HG03066 (cell line): Measurements from ENCODE around the gene CELF2.

Source experiments
- ATAC-seq: cut with Tn5 transposase; IDR thresholded peaks from one replicate; pipeline ENCODE4 v1.9.1; 2021; ENCODE audit warnings: low read depth; ENCODE audit not compliant: unreplicated experiment

Gene CELF2

GRCh38 chr10:11261687-11262493 lies 244.2 kb downstream of the CELF2 start:
- ATAC-seq, result no peak

DNA sequence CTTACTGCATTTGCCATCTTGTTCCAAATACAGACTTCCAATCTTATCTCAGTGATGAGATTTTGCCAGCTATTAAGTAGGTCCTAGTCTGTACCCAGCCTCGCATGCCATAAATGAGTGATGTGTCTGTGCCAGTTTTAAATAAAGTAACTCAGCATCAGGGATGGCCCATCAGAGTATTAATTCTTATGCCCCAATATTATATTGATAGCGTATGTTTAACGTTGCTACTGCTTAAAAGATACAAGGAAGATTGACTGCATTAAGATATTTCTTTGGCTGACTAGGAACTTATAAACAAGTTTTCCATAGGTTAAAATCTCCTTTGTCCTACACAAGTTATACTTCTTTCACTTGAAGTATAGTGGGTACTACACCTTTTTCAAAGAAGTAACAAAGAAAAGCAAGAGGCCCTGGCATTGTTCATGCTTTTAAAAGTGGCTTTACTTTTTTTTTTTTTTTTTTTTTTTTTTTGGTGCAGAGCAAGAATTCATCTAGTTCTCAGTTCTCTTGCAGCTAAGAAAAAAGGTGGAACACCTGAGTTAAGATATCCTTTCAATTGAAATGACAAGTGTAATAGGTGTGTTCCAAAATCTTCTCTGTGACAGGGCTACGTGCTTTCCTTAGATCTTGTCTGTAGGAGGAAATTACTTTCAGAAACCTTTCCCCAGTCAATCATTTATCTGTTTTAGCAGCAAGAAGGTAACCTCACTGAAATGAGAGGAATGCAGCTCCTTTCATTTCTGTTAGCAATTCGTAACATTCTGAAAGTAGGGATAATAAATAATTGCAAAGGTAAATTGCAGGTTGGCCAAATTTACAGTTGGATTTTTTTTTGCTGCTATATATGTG lies 245.0 kb downstream of the CELF2 start:
- no peak for ATAC-seq

GRCh38 chr10:11263767-11264166 lies 246.1 kb downstream of the CELF2 start:
- no peak for ATAC-seq

- ATAC-seq, result no peak
Observed at GRCh38 chr10:11264296-11265048, 246.8 kb downstream of the CELF2 start.

DNA sequence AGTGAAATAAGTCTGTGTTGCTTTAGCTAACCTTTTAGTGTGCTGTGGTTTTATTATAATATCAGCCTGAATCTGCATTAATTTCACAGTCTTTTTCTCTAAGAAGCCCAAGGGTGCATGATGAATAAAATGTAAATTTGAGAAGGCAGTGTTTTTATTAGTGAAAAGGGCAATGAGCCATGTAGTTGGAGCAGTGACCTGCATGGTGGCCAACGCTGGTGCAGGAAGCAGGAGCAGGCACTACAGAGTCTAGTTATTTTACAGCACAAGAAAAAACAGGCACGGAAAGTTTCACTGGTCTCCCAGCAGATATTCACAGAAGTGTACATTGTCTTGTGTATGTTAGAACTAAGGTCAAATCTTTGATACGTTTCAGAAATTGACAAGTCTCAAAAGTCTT lies 247.8 kb downstream of the CELF2 start:
- no peak for ATAC-seq

DNA sequence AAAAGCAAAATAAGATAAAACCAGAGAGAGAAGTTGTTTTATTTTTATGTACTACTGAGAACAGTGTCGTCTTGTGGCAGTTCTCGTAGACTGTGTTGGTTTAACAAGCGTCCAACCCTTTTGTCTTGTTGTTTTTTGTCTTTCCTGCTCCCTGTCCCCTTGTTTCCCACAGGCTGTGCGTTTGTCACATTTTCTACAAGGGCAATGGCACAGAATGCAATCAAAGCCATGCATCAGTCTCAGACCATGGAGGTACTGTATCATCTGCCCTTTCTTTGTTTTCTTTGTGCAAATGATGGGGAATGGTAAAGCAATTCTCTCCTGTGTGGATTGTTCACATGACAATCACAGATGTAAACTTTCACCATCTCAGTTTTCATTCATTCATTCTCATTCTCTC lies 248.8 kb downstream of the CELF2 start:
- no peak for ATAC-seq

DNA sequence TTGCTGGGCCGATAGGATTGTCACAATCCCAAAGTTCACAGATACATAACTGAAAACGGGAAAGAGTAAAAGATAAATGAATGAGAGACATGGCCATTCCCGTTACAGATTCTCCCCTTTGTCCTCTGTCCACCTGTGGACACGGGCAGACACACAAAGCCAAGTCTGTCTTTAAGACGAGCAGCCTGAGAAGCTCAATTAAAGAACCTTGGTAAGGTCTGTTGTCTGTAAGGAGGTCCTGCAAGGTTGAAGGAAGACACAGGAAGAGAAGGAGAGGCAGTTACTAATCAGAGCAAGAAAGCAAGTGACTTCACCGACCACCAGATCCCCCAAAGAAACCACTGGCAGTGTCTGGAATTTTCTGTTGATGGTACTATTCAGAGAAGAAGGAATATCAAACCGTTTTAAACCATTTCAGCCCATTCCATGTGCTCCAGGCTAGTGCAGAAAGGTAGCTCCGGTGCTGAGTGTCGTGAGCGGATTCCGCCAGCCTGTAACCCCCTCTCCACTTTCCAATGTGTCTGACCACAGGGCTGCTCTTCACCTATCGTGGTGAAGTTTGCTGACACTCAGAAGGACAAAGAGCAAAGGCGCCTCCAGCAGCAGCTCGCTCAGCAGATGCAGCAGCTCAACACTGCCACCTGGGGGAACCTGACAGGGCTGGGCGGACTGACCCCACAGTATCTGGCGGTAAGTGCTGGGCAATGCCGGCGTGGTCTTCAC lies 252.6 kb downstream of the CELF2 start:
- ATAC-seq, result no peak

GRCh38 chr10:11270858-11271179 lies 253.1 kb downstream of the CELF2 start:
- ATAC-seq, result no peak

- ATAC-seq, result peak; percentile 63
Observed at GRCh38 chr10:11272915-11273389, 255.3 kb downstream of the CELF2 start.

DNA sequence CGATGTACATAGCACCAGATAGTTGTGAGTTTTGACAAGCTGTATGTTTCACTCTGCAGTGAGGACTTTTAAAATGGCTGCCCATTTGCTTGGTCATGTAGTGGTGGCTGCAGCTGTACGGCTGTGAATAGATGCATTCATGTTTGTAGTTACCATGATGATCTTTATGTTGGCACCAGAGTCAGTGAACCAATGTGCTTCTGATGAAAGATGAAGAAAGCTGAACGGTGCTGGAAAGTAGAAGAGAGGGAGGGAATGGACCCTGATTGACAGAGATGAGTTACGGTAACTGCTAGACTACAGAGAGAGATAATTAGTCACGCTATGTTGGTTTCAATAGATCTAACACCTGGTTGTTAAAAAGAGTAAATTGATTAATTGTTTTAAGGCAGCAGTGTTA lies 256.8 kb downstream of the CELF2 start:
- no peak for ATAC-seq

GRCh38 chr10:11275651-11276050 lies 258.0 kb downstream of the CELF2 start:
- no peak for ATAC-seq

DNA sequence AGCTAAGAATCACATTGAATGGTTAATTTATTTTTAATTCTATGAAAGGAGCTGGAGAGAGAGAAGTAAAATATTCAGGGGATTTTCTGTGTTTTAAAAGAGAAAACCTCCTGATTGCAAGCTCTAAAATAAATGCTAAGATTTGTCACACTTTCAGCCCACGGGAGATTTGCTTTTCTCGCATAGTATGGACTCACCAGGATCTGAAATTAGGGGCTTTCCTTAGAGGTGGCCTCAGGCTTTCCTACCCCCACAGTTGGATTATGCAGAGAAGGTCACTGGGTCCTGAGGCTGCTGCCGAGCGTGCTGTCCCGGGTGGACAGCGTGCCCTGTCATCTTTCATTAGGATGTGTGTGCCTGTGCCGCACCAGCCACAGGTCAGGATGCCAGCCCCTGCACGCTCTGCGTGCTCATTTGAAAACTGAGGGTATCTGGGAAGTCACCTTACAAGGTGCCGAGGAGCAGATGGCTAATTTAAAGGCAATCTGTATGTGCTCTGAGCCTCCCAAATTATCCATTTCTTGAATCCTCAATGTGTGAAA lies 258.8 kb downstream of the CELF2 start:
- no peak for ATAC-seq

- no peak for ATAC-seq
Observed at GRCh38 chr10:11279314-11279713, 261.6 kb downstream of the CELF2 start.

DNA sequence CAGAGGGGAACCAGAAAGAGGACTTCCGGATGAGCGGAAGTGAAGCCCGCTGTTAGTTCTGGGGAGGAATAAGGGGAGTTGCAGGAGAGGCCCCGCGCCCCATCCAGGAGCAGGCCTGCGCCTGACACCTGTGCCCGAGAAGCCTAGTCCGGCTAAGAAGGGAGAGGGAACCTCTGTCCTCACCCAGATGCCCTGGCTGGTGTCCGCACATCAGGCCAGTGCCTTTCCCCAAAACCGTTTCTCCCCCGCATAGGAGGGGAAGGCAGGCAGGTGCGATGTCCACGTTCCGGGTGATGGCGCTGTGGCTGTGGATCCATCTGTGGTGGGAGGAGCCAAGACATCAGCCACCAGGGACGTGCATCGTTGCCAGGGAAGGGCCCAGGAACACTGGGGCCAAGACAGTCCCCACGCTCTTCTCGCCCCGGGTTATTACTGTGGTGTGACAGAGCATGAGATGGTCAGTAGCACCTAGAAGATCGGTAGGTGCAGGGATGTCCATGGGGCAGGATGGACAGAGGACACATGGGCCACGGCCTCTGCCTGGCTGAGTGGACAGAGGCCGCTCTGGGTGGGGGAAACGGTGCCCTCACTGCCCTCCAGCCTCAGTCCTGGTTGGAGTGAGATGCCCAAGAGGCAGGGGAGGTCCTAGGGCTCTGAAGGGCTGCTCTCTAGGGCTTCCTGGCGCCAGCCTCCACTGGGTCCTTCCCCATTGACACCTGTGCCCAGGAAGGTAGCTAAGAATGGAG lies 262.7 kb downstream of the CELF2 start:
- no peak for ATAC-seq

DNA sequence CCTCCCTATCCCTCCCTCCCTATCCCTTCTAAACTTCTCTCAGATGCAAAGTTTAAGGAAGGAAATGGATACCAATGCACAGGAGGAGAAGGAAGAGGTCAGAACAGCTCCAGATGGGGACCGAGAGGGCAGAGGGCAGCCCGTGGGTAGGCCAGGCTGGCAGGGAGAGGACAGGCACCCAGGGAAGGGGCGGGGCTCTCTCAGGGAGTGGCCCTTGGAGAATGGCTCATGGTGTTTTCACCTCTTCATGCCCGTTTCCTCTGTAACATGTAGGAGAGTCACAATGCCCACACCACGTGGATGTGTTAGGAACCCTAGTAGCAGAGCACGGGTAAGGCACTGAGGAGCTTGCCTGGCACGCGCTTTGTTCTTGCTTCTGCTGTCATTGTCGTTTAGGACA lies 264.5 kb downstream of the CELF2 start:
- ATAC-seq, result no peak

GRCh38 chr10:11282661-11283060 lies 265.0 kb downstream of the CELF2 start:
- ATAC-seq, result no peak

DNA sequence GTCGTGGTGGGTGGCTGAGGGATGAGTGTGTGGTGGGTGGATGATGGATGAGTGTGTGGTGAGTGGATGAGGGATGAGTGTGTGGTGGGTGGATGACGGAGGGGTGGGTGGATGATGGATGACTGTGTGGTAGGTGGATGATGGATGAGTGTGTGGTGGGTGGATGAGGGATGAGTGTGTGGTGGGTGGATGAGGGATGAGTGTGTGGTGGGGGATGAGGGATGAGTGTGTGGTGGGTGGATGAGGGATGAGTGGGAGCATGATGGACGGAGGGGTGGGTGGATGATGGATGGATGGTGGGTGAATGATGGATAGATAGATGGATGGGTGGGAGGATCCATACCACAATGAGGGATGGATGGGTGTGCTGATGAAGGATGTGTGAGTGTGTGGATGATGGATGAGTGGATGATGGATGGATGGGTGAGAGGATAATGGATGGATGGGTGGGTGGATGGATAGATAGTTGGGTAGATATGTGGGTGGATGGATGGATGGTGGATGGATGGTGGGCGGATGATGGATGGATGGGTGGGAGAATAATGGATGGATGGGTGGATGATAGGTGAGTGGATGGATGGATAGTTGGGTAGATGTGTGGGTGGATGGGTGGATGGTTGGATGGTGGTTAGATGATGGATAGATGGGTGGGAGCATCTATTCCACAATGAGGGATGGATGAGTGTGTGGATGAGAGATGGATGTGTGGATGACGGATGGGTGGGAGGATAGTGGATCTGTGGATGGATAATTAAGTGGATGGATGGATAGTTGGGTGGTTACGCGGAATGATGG lies 266.8 kb downstream of the CELF2 start:
- ATAC-seq, result no peak

- no peak for ATAC-seq
Observed at GRCh38 chr10:11285171-11285570, 267.5 kb downstream of the CELF2 start.
